ENCODE data around the gene CHRDL2. TPM values are rescaled to one million over a fixed set of nuclear protein-coding genes. Genes with fewer than 3 reads are reported as not detected.

Gene CHRDL2
- total RNA-seq, 1 experiment from 2014 or later, result not detected

DNA sequence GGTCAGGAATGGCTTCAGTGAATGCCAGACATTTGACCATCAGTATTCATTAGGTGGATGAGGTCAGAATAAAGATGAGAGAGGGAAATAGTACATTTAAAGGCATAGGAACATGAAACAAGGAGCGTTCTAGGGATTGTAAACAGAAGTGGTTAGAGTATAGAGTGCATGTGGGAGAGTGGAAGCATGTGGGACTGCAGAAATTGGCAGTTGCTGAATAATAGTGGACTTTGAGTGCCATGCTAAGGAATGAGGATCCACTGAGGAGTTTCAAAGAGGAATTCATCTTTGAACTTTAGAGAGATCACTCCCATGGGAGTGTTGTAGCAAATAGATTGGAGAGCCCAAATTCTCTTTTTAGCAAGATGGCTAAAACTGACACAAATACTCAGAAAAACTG is 25.3 kb upstream of the CHRDL2 start (continued):
- TF ChIP-seq, protein P1, sequence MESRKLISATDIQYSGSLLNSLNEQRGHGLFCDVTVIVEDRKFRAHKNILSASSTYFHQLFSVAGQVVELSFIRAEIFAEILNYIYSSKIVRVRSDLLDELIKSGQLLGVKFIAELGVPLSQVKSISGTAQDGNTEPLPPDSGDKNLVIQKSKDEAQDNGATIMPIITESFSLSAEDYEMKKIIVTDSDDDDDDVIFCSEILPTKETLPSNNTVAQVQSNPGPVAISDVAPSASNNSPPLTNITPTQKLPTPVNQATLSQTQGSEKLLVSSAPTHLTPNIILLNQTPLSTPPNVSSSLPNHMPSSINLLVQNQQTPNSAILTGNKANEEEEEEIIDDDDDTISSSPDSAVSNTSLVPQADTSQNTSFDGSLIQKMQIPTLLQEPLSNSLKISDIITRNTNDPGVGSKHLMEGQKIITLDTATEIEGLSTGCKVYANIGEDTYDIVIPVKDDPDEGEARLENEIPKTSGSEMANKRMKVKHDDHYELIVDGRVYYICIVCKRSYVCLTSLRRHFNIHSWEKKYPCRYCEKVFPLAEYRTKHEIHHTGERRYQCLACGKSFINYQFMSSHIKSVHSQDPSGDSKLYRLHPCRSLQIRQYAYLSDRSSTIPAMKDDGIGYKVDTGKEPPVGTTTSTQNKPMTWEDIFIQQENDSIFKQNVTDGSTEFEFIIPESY (IDR thresholded peaks at IDR 0.05; ENCODE audit: extremely low read depth, insufficient replicate concordance, low read length), result no peak
- TF ChIP-seq POLR2AphosphoS5 (IDR thresholded peaks at IDR 0.05; ENCODE audit: low read depth, low read length) (no peak), CBX3 (IDR thresholded peaks at IDR 0.05; ENCODE audit: low read depth) (no peak), POLR2A (IDR thresholded peaks at IDR 0.05; ENCODE audit: borderline replicate concordance, extremely low read depth, insufficient read depth, insufficient read length) (no peak), FOSL1 (IDR thresholded peaks at IDR 0.05; ENCODE audit: low read depth) (no peak), CEBPB (IDR thresholded peaks at IDR 0.05; ENCODE audit: low read depth) (no peak)

DNA sequence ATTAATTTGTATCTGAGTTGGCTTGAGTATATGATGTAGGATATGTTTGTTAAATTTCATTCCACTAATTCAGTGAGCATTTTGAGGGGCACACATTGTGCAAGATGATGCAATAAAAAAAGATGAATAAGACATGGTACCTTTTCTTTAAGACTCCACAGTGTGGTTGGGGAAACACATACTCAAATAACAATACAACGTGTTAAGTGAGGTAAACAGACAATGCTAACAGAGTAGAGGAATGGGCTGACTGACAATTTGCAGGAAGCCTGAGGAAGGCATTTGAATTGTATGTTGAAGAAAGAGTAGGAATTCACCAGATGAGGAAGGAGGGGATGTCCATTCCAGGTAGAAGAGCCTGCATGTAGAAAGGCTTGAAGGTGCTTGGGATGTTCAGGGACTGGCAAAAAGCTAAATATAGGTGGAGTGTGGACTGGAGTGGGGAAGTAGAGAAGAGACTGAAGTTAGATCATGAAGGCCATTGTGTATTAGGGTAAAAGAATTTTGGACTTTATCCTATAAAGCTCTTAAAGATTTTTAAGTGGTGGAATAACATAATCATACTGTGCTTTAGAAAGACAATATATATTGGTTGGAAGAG is 24.3 kb upstream of the CHRDL2 start:
- Histone ChIP-seq H3K27ac (ENCODE audit: low read depth, low read length) (no peak overlapping the region), H3K9ac (ENCODE audit: low read length) (no peak overlapping the region), H3K9me2 (ENCODE audit: insufficient read depth) (no peaks in the 10 kb centered on the region), H3K4me1 (ENCODE audit: control insufficient read depth in 1 of 2, insufficient read depth in 2 of 2, low read length in 2 of 2) (peaks cover 6 to 18% of the 10 kb centered on the region in 2 experiments), H2AFZ (ENCODE audit: low read depth, low read length, poor library complexity, severe bottlenecking) (no peak overlapping the region), H3K9me3 (ENCODE audit: control insufficient read depth in 1 of 2, insufficient read depth in 1 of 2, low read depth in 1 of 2, low read length in 2 of 2) (no peaks in the 10 kb centered on the region), H3K4me2 (ENCODE audit: low read length) (no peak overlapping the region), H4K20me1 (ENCODE audit: insufficient read depth) (peaks cover 4% of the 10 kb centered on the region; the same call in 1 of the 2 replicates), H3K36me3 (ENCODE audit: control insufficient read depth in 1 of 2, insufficient read depth in 2 of 2, low read length in 2 of 2) (no peaks in the 10 kb centered on the region), H3K79me2 (ENCODE audit: insufficient read depth, low read length) (peaks cover 63% of the 10 kb centered on the region), H3K27me3 (ENCODE audit: insufficient read depth, low read length) (no peaks in the 10 kb centered on the region), H3K4me3 (replicated peaks in 1 of 2; ENCODE audit: low read depth in 1 of 2, low read length in 2 of 2) (no peak overlapping the region)
- CTCF ChIA-PET, result interaction anchor here (1.5 kb wide), 1 partner anchor 16 kb away, joined by 5 read pairs; no protein-coding TSS in a partner anchor
- intact Hi-C loops (cut with micrococcal nuclease), result no loop called here
- POLR2A ChIA-PET, result no interaction called here
- RAD21 ChIA-PET (ENCODE audit: low non-redundant PET in 1 of 2, low total read pairs in 2 of 2, uncharacterized antibody in 2 of 2, unreplicated experiment in 2 of 2), result no interaction called here
- no peak for DNase-seq (ENCODE audit: low read depth, low spot score)
- no peak for ATAC-seq
- BruUV-seq (replicated peaks), result no TSS peak
- TF ChIP-seq ELF1 (IDR thresholded peaks at IDR 0.05; ENCODE audit: borderline replicate concordance, low read depth), result no peak
- no peak for TF ChIP-seq CBX3 (IDR thresholded peaks at IDR 0.05; ENCODE audit: low read depth)
- TF ChIP-seq, protein P2, sequence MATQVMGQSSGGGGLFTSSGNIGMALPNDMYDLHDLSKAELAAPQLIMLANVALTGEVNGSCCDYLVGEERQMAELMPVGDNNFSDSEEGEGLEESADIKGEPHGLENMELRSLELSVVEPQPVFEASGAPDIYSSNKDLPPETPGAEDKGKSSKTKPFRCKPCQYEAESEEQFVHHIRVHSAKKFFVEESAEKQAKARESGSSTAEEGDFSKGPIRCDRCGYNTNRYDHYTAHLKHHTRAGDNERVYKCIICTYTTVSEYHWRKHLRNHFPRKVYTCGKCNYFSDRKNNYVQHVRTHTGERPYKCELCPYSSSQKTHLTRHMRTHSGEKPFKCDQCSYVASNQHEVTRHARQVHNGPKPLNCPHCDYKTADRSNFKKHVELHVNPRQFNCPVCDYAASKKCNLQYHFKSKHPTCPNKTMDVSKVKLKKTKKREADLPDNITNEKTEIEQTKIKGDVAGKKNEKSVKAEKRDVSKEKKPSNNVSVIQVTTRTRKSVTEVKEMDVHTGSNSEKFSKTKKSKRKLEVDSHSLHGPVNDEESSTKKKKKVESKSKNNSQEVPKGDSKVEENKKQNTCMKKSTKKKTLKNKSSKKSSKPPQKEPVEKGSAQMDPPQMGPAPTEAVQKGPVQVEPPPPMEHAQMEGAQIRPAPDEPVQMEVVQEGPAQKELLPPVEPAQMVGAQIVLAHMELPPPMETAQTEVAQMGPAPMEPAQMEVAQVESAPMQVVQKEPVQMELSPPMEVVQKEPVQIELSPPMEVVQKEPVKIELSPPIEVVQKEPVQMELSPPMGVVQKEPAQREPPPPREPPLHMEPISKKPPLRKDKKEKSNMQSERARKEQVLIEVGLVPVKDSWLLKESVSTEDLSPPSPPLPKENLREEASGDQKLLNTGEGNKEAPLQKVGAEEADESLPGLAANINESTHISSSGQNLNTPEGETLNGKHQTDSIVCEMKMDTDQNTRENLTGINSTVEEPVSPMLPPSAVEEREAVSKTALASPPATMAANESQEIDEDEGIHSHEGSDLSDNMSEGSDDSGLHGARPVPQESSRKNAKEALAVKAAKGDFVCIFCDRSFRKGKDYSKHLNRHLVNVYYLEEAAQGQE (IDR thresholded peaks at IDR 0.05; ENCODE audit: low read depth), result no peak
- TF ChIP-seq, protein P1 (IDR thresholded peaks at IDR 0.05; ENCODE audit: extremely low read depth, insufficient replicate concordance, low read length), result no peak
- no peak for TF ChIP-seq SP1 (IDR thresholded peaks at IDR 0.05; ENCODE audit: low read depth)
- TF ChIP-seq POLR2AphosphoS5 (IDR thresholded peaks at IDR 0.05; ENCODE audit: low read depth, low read length), result no peak
- no peak for TF ChIP-seq YY1 (IDR thresholded peaks at IDR 0.05; ENCODE audit: extremely low read depth, insufficient replicate concordance, low read depth, low read length)
- TF ChIP-seq, protein P3, sequence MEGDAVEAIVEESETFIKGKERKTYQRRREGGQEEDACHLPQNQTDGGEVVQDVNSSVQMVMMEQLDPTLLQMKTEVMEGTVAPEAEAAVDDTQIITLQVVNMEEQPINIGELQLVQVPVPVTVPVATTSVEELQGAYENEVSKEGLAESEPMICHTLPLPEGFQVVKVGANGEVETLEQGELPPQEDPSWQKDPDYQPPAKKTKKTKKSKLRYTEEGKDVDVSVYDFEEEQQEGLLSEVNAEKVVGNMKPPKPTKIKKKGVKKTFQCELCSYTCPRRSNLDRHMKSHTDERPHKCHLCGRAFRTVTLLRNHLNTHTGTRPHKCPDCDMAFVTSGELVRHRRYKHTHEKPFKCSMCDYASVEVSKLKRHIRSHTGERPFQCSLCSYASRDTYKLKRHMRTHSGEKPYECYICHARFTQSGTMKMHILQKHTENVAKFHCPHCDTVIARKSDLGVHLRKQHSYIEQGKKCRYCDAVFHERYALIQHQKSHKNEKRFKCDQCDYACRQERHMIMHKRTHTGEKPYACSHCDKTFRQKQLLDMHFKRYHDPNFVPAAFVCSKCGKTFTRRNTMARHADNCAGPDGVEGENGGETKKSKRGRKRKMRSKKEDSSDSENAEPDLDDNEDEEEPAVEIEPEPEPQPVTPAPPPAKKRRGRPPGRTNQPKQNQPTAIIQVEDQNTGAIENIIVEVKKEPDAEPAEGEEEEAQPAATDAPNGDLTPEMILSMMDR (IDR thresholded peaks at IDR 0.05 in 2 of 3, conservative IDR thresholded peaks at IDR 0.05 in 1 of 3; ENCODE audit: borderline replicate concordance in 1 of 3, insufficient read depth in 1 of 3, low read depth in 2 of 3, low read length in 2 of 3), result no peak
- no peak for TF ChIP-seq SIN3A (IDR thresholded peaks at IDR 0.05; ENCODE audit: low read depth)
- no peak for TF ChIP-seq EZH2phosphoT487 (IDR thresholded peaks at IDR 0.05; ENCODE audit: borderline replicate concordance)
- no peak for TF ChIP-seq JUND (IDR thresholded peaks at IDR 0.05)
- TF ChIP-seq EGR1 (IDR thresholded peaks at IDR 0.05; ENCODE audit: low read depth), result no peak

Measured in HCT116 (cell line).